Measurements from ENCODE around the gene SSC4D. TPM values are rescaled to one million over a fixed set of nuclear protein-coding genes. Genes with fewer than 3 reads are reported as not detected.

SSC4D gene
- total RNA-seq, 3 donors from 2014 or later (not counting 1 experiment from before 2014, with no cell fraction given) = 0.40 TPM; not detected in 2

DNA sequence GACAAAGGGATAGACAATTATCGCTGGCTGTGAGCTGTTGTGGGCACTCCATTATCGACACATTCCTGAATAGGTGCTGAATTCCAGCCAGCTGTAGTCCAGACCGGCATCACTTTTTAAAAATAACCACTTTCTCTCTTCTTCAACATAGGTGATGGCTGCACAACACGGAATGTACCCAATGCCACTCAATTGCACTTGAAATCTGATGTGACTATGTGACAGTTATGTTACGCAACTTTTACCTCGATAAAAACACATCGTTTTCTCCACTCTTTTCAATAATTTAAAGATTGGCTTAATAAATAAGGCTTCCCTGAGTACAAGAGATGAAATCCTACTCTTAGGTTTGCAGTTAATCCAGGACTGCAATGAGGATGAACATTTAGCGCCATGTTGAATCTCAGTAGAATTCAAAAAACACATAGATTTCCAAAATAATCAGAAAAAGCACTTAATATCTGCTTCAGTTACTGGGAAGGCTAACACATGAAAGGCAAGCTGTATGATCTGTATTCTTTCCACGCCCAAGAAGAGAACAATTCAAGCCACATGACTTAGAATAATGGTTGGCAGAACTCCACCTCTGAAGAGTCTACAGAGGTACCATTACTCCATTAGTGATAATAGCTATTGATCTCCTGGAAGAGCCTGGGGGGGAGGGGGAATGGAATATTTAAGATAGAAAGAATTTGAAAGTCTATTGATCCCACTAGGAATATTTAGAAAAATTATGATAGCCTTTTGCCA lies 54.3 kb downstream of the SSC4D start:
- Mint-ChIP-seq H3K36me3 (no peaks in the 10 kb centered on the region), H3K9me3 (no peaks in the 10 kb centered on the region), H3K27me3 (ENCODE audit: low read depth in 2 of 2) (no peaks in the 10 kb centered on the region), H3K4me1 (peaks cover 38 to 41% of the 10 kb centered on the region in 2 donors), H3K27ac (no peak overlapping the region), H3K4me3 (no peak overlapping the region)
- TF ChIP-seq, protein P1, sequence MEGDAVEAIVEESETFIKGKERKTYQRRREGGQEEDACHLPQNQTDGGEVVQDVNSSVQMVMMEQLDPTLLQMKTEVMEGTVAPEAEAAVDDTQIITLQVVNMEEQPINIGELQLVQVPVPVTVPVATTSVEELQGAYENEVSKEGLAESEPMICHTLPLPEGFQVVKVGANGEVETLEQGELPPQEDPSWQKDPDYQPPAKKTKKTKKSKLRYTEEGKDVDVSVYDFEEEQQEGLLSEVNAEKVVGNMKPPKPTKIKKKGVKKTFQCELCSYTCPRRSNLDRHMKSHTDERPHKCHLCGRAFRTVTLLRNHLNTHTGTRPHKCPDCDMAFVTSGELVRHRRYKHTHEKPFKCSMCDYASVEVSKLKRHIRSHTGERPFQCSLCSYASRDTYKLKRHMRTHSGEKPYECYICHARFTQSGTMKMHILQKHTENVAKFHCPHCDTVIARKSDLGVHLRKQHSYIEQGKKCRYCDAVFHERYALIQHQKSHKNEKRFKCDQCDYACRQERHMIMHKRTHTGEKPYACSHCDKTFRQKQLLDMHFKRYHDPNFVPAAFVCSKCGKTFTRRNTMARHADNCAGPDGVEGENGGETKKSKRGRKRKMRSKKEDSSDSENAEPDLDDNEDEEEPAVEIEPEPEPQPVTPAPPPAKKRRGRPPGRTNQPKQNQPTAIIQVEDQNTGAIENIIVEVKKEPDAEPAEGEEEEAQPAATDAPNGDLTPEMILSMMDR (IDR thresholded peaks at IDR 0.05) = no peak
- H3K27ac ChIP-seq (ENCODE audit: low read length) = no peak overlapping the region
- ATAC-seq (no peak), DNase-seq (no peak)
- intact Hi-C loops (cut with micrococcal nuclease) = no loop called here
- 86% methylated on average over 9 of the region's 9 CpGs for WGBS (ENCODE audit: insufficient coverage)
- peaks cover 10% of the 10 kb centered on the region for H3K4me1 ChIP-seq (ENCODE audit: control insufficient read depth, insufficient read depth, low read length)
- no peaks in the 10 kb centered on the region for H3K9me3 ChIP-seq (ENCODE audit: control insufficient read depth, insufficient read depth, low read length)
- H3K36me3 ChIP-seq (ENCODE audit: control insufficient read depth, insufficient read depth, low read length) = peaks cover 3% of the 10 kb centered on the region
- H3K4me3 ChIP-seq (ENCODE audit: low read length) = no peak overlapping the region
- H3K27me3 ChIP-seq (ENCODE audit: control insufficient read depth, insufficient read depth, low read length) = no peaks in the 10 kb centered on the region

DNA sequence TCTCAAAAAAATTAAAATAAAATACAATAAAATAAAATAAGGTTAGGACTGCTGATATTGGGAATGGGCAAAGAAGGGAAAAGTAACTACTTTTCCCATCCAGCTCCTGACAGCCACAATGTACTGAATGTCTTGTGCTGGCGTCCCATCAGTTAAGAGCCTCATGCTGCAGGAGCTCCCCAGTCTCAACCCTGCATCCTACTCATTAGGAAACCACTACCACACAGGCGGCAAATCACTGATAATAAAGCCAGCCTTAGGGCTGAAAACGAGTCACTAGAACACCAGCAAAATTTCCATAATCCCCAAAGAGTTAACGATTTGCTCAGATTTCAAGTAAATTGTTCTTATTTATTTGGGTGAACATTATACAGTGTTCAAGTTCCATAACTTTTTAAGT lies 55.0 kb downstream of the SSC4D start:
- no peak overlapping the region for H3K4me3 Mint-ChIP-seq
- no peak overlapping the region for H3K27ac ChIP-seq (ENCODE audit: low read length)
- H3K27me3 ChIP-seq (ENCODE audit: control insufficient read depth, insufficient read depth, low read length) = no peaks in the 10 kb centered on the region

DNA sequence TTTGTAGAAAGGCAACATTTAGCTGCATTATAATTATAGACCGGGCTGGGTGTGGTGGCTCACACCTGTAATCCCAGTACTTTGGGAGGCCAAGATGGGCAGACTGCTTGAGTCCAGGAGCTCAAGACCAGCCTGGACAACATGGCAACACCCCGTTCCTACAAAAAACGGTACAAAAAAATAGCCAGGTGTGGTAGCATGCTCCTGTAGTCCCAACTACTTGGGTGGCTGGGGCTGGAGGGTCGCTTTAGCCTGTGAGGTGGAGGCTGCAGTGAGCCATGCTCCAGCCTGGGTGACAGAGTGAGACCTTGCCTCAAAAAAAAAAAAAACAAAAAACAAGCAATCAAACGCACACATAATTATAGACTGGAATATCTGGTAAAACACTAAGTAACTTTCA lies 55.8 kb downstream of the SSC4D start:
- TF ChIP-seq, protein P1 (IDR thresholded peaks at IDR 0.05) = no peak
- DNase-seq (no peak), ATAC-seq (no peak)
- Histone ChIP-seq H3K4me3 (ENCODE audit: low read length) (no peak overlapping the region), H3K27ac (ENCODE audit: low read length) (no peak overlapping the region), H3K36me3 (ENCODE audit: control insufficient read depth, insufficient read depth, low read length) (peaks cover 3% of the 10 kb centered on the region), H3K27me3 (ENCODE audit: control insufficient read depth, insufficient read depth, low read length) (no peaks in the 10 kb centered on the region), H3K4me1 (ENCODE audit: control insufficient read depth, insufficient read depth, low read length) (peaks cover 2% of the 10 kb centered on the region), H3K9me3 (ENCODE audit: control insufficient read depth, insufficient read depth, low read length) (no peaks in the 10 kb centered on the region)
- no peaks in the 10 kb centered on the region for H3K27me3 Mint-ChIP-seq (ENCODE audit: low read depth in 2 of 2)
- H3K4me1 Mint-ChIP-seq = peaks cover 47% of the 10 kb centered on the region in 2 donors
- H3K9me3 Mint-ChIP-seq = no peaks in the 10 kb centered on the region
- H3K27ac Mint-ChIP-seq = no peak overlapping the region
- no peak overlapping the region for H3K4me3 Mint-ChIP-seq
- no peaks in the 10 kb centered on the region for H3K36me3 Mint-ChIP-seq
- intact Hi-C loops (cut with micrococcal nuclease) = no loop called here
- WGBS (ENCODE audit: insufficient coverage) = 99% methylated on average over 4 of the region's 5 CpGs

More for the DNA sequence above, 55.0 kb downstream of the SSC4D start:
- Histone ChIP-seq H3K4me1 (ENCODE audit: control insufficient read depth, insufficient read depth, low read length) (peaks cover 5% of the 10 kb centered on the region), H3K4me3 (ENCODE audit: low read length) (no peak overlapping the region), H3K36me3 (ENCODE audit: control insufficient read depth, insufficient read depth, low read length) (peaks cover 3% of the 10 kb centered on the region), H3K9me3 (ENCODE audit: control insufficient read depth, insufficient read depth, low read length) (no peaks in the 10 kb centered on the region)
- ATAC-seq (no peak), DNase-seq (no peak)
- peaks cover 42 to 43% of the 10 kb centered on the region in 2 donors for H3K4me1 Mint-ChIP-seq
- WGBS (ENCODE audit: insufficient coverage) = 94% methylated on average over 3 of the region's 4 CpGs
- H3K27me3 Mint-ChIP-seq (ENCODE audit: low read depth in 2 of 2) = no peaks in the 10 kb centered on the region
- TF ChIP-seq, protein P1 (IDR thresholded peaks at IDR 0.05) = no peak
- no peaks in the 10 kb centered on the region for H3K36me3 Mint-ChIP-seq
- H3K9me3 Mint-ChIP-seq = no peaks in the 10 kb centered on the region
- no peak overlapping the region for H3K27ac Mint-ChIP-seq
- intact Hi-C loops (cut with micrococcal nuclease) = no loop called here

DNA sequence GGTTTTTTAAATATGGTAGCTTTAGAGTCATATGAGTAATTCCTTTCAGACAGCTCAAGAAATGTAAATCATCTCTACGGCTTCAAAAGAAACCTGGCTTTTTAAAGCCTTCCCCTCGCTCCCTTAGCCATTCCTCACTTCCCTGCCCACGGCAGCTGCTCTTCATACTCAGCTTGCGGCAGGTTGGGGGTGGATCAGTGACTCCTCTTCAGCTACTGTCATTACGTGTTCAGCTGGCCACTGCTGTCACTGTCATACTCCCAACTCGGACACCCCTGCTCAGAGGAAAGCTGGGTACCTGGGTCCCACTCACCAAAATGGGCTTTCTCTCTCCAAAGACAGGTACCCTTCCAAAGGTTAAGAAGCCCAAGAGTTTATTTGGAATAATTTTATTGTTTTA lies 57.3 kb downstream of the SSC4D start:
- no peaks in the 10 kb centered on the region for H3K9me3 Mint-ChIP-seq
- 92% methylated on average over 6 of the region's 6 CpGs for WGBS (ENCODE audit: insufficient coverage)
- peaks cover 37 to 44% of the 10 kb centered on the region in 2 donors for H3K4me1 Mint-ChIP-seq
- no peak overlapping the region for H3K27ac Mint-ChIP-seq
- no peak overlapping the region for H3K4me3 Mint-ChIP-seq
- H3K27me3 Mint-ChIP-seq (ENCODE audit: low read depth in 2 of 2) = no peaks in the 10 kb centered on the region
- H3K4me1 ChIP-seq (ENCODE audit: control insufficient read depth, insufficient read depth, low read length) = peaks cover 2% of the 10 kb centered on the region
- TF ChIP-seq, protein P1 (IDR thresholded peaks at IDR 0.05) = no peak
- DNase-seq = no peak
- H3K27ac ChIP-seq (ENCODE audit: low read length) = no peak overlapping the region
- H3K36me3 ChIP-seq (ENCODE audit: control insufficient read depth, insufficient read depth, low read length) = peaks cover 5% of the 10 kb centered on the region
- no peaks in the 10 kb centered on the region for H3K36me3 Mint-ChIP-seq
- intact Hi-C loops (cut with micrococcal nuclease) = no loop called here
- ATAC-seq = no peak
- no peaks in the 10 kb centered on the region for H3K9me3 ChIP-seq (ENCODE audit: control insufficient read depth, insufficient read depth, low read length)
- no peak overlapping the region for H3K4me3 ChIP-seq (ENCODE audit: low read length)
- H3K27me3 ChIP-seq (ENCODE audit: control insufficient read depth, insufficient read depth, low read length) = no peaks in the 10 kb centered on the region

All from natural killer cell (primary cell).